ENCODE results near the gene TBR1.

The TBR1 gene

GRCh38 chr2:161415987-161416707 lies at the start of gene TBR1:
Gene TBR1 (plus strand): TSS chr2:161416297. CDS start chr2:161416411, 114 bp downstream.
- DNase-seq (no peak), ATAC-seq (ENCODE audit: insufficient read depth, low read depth) (no peak)
- Histone ChIP-seq H3K27ac (ENCODE audit: low read length) (no peak within 1 kb of the TSS), H3K79me2 (ENCODE audit: insufficient read depth, low read length) (no peaks in the 10 kb centered on the region), H3K9me3 (ENCODE audit: insufficient read depth, low read length, severe bottlenecking) (no peaks in the 10 kb centered on the region), H3K36me3 (ENCODE audit: insufficient read depth, low read length) (peaks cover 6% of the 10 kb centered on the region; the same call in 1 of the 2 replicates), H2AFZ (ENCODE audit: low read depth, low read length) (no peak within 1 kb of the TSS), H3K9ac (ENCODE audit: low read depth, low read length) (no peak within 1 kb of the TSS), H3K4me1 (ENCODE audit: insufficient read depth, low read length) (peaks cover 7% of the 10 kb centered on the region), H3K27me3 (ENCODE audit: insufficient read depth, low read length, poor library complexity) (no peaks in the 10 kb centered on the region), H3K4me2 (ENCODE audit: insufficient read depth, low read length) (no peak within 1 kb of the TSS), H3K4me3 (ENCODE audit: low read depth in 1 of 2, low read length in 2 of 2) (no peak within 1 kb of the TSS), H4K20me1 (ENCODE audit: insufficient read depth, low read length) (no peaks in the 10 kb centered on the region)
- TF ChIP-seq CTCF (IDR thresholded peaks at IDR 0.05; ENCODE audit: borderline replicate concordance, extremely low read depth, low read length, poor library complexity, severe bottlenecking) = no peak
- TF ChIP-seq EZH2 (IDR thresholded peaks at IDR 0.05; ENCODE audit: borderline replicate concordance, low read depth, low read length, severe bottlenecking) = no peak

GRCh38 chr2:161367675-161368074 lies 48.4 kb upstream of the TBR1 start:
- DNase-seq = no peak
- Histone ChIP-seq H3K27me3 (ENCODE audit: insufficient read depth, low read length, poor library complexity) (no peaks in the 10 kb centered on the region), H3K4me1 (ENCODE audit: insufficient read depth, low read length) (no peaks in the 10 kb centered on the region), H2AFZ (ENCODE audit: low read depth, low read length) (no peak overlapping the region), H3K9me3 (ENCODE audit: insufficient read depth, low read length, severe bottlenecking) (peaks cover 5% of the 10 kb centered on the region), H3K4me3 (ENCODE audit: low read depth in 1 of 2, low read length in 2 of 2) (no peak overlapping the region), H4K20me1 (ENCODE audit: insufficient read depth, low read length) (peaks cover 16% of the 10 kb centered on the region; the same call in 1 of the 2 replicates), H3K79me2 (ENCODE audit: insufficient read depth, low read length) (peaks cover 43% of the 10 kb centered on the region), H3K27ac (ENCODE audit: low read length) (no peak overlapping the region), H3K36me3 (ENCODE audit: insufficient read depth, low read length) (peaks cover 67% of the 10 kb centered on the region), H3K9ac (ENCODE audit: low read depth, low read length) (no peak overlapping the region), H3K4me2 (ENCODE audit: insufficient read depth, low read length) (no peak overlapping the region)
- no peak for ATAC-seq (ENCODE audit: insufficient read depth, low read depth)
- no peak for TF ChIP-seq CTCF (IDR thresholded peaks at IDR 0.05; ENCODE audit: borderline replicate concordance, extremely low read depth, low read length, poor library complexity, severe bottlenecking)
- TF ChIP-seq EZH2 (IDR thresholded peaks at IDR 0.05; ENCODE audit: borderline replicate concordance, low read depth, low read length, severe bottlenecking) = no peak

- H3K79me2 ChIP-seq (ENCODE audit: insufficient read depth, low read length) = peaks cover 27% of the 10 kb centered on the region
- no peak for DNase-seq
- no peak overlapping the region for H3K9ac ChIP-seq (ENCODE audit: low read depth, low read length)
- TF ChIP-seq EZH2 (IDR thresholded peaks at IDR 0.05; ENCODE audit: borderline replicate concordance, low read depth, low read length, severe bottlenecking) = no peak
- no peak for TF ChIP-seq CTCF (IDR thresholded peaks at IDR 0.05; ENCODE audit: borderline replicate concordance, extremely low read depth, low read length, poor library complexity, severe bottlenecking)
- no peaks in the 10 kb centered on the region for H3K9me3 ChIP-seq (ENCODE audit: insufficient read depth, low read length, severe bottlenecking)
- no peaks in the 10 kb centered on the region for H3K4me1 ChIP-seq (ENCODE audit: insufficient read depth, low read length)
- H3K4me3 ChIP-seq (ENCODE audit: low read depth in 1 of 2, low read length in 2 of 2) = no peak overlapping the region
- no peak overlapping the region for H3K27ac ChIP-seq (ENCODE audit: low read length)
- peaks cover 8% of the 10 kb centered on the region; the same call in 1 of the 2 replicates for H4K20me1 ChIP-seq (ENCODE audit: insufficient read depth, low read length)
- no peak for ATAC-seq (ENCODE audit: insufficient read depth, low read depth)
- peaks cover 66% of the 10 kb centered on the region for H3K36me3 ChIP-seq (ENCODE audit: insufficient read depth, low read length)
- H2AFZ ChIP-seq (ENCODE audit: low read depth, low read length) = no peak overlapping the region
- no peak overlapping the region for H3K4me2 ChIP-seq (ENCODE audit: insufficient read depth, low read length)
- no peaks in the 10 kb centered on the region for H3K27me3 ChIP-seq (ENCODE audit: insufficient read depth, low read length, poor library complexity)
Observed at GRCh38 chr2:161369311-161369710, 46.8 kb upstream of the TBR1 start.
